ENCODE data around the gene HAVCR1. TPM values are rescaled to one million over a fixed set of nuclear protein-coding genes. Genes with fewer than 3 reads are reported as not detected.
"Not testable (repeated sequence)": the region's sequence is repeated elsewhere in the genome, so short reads cannot be mapped to it uniquely, and the experiment has no call there.

Gene HAVCR1
- total RNA-seq, 4 donors from 2014 or later, result 0.60 to 3.7 (median 2.9) TPM; not detected in 1

- no peaks in the 10 kb centered on the region for H3K27me3 ChIP-seq
- H3K9me3 ChIP-seq, result no peaks in the 10 kb centered on the region
- no peak overlapping the region for H3K4me3 ChIP-seq
- WGBS, 2 donors (ENCODE audit: low coverage in 1 of 2), result 74 to 82% methylated on average over 2 to 3 of the region's 3 CpGs
- intact Hi-C loops (cut with DNase I; ENCODE audit: low total_unique reads), result no loop called here
- TF ChIP-seq POLR2AphosphoS5 (IDR thresholded peaks at IDR 0.05) (no peak), EP300 (IDR thresholded peaks at IDR 0.05; ENCODE audit: low read depth) (no peak), CTCF (IDR thresholded peaks at IDR 0.05) (no peak), POLR2A (IDR thresholded peaks at IDR 0.05) (no peak)
- H3K27ac ChIP-seq, result peak overlapping the region in 2 of 4 donors; percentile 44 to 50
- H3K4me1 ChIP-seq, result peaks cover 0 to 25% (median 6%) of the 10 kb centered on the region in 4 donors
- no peaks in the 10 kb centered on the region for H3K36me3 ChIP-seq
- in situ Hi-C loops (cut with MboI; ENCODE audit: low pct_ligation_motif_present in 1 of 4, low pct_unique_long_range_greater_than_20kb in 1 of 4, low sequenced_read_pairs in 3 of 4), result no loop called here
- no peak for DNase-seq
Observed at GRCh38 chr5:157045601-157046000, 13.3 kb downstream of the HAVCR1 start.

- Histone ChIP-seq H3K4me1 (peaks cover 0 to 23% (median 11%) of the 10 kb centered on the region in 4 donors), H3K9me3 (no peaks in the 10 kb centered on the region), H3K27me3 (no peaks in the 10 kb centered on the region), H3K36me3 (no peaks in the 10 kb centered on the region), H3K4me3 (no peak overlapping the region), H3K27ac (no peak overlapping the region)
- TF ChIP-seq CTCF (IDR thresholded peaks at IDR 0.05) (no peak), POLR2AphosphoS5 (IDR thresholded peaks at IDR 0.05) (no peak), EP300 (IDR thresholded peaks at IDR 0.05; ENCODE audit: low read depth) (no peak), POLR2A (IDR thresholded peaks at IDR 0.05) (no peak)
- DNase-seq, result no peak
- in situ Hi-C loops (cut with MboI; ENCODE audit: low pct_ligation_motif_present in 1 of 4, low pct_unique_long_range_greater_than_20kb in 1 of 4, low sequenced_read_pairs in 3 of 4) (no loop called here), intact Hi-C loops (cut with DNase I; ENCODE audit: low total_unique reads) (no loop called here)
- 77 to 81% methylated on average over 4 to 5 of the region's 5 CpGs for WGBS, 2 donors (ENCODE audit: low coverage in 1 of 2)
Observed at GRCh38 chr5:157038568-157039187, 20.2 kb downstream of the HAVCR1 start.

- intact Hi-C loops (cut with DNase I; ENCODE audit: low total_unique reads); in situ Hi-C loops (cut with MboI; ENCODE audit: low pct_ligation_motif_present in 1 of 4, low pct_unique_long_range_greater_than_20kb in 1 of 4, low sequenced_read_pairs in 3 of 4); H3K4me3 ChIP-seq; H3K9me3 ChIP-seq; H3K36me3 ChIP-seq; H3K27me3 ChIP-seq: not testable (repeated sequence)
- Histone ChIP-seq H3K27ac (peak overlapping the region; percentile 68 to 76 (median 69)), H3K4me1 (peaks cover 0 to 49% (median 13%) of the 10 kb centered on the region in 4 donors)
- peak; percentile 34 for DNase-seq
- WGBS, 2 donors (ENCODE audit: low coverage in 1 of 2), result 50 to 61% methylated on average over 2 to 17 of the region's 17 CpGs
Observed at GRCh38 chr5:157034106-157035072, 24.5 kb downstream of the HAVCR1 start.

- H3K36me3 ChIP-seq, result no peaks in the 10 kb centered on the region
- in situ Hi-C loops (cut with MboI; ENCODE audit: low pct_ligation_motif_present in 1 of 4, low pct_unique_long_range_greater_than_20kb in 1 of 4, low sequenced_read_pairs in 3 of 4) (no loop called here), intact Hi-C loops (cut with DNase I; ENCODE audit: low total_unique reads) (no loop called here)
- no peak for TF ChIP-seq EP300 (IDR thresholded peaks at IDR 0.05; ENCODE audit: low read depth)
- TF ChIP-seq CTCF (IDR thresholded peaks at IDR 0.05), result no peak
- TF ChIP-seq POLR2AphosphoS5 (IDR thresholded peaks at IDR 0.05), result no peak
- TF ChIP-seq POLR2A (IDR thresholded peaks at IDR 0.05), result no peak
- H3K4me1 ChIP-seq, result peaks cover 0 to 49% (median 13%) of the 10 kb centered on the region in 4 donors
- H3K27me3 ChIP-seq, result no peaks in the 10 kb centered on the region
- 64 to 81% methylated on average over 2 to 4 of the region's 4 CpGs for WGBS, 2 donors (ENCODE audit: low coverage in 1 of 2)
- H3K27ac ChIP-seq, result peak overlapping the region in 1 of 4 donors; percentile 69
- H3K4me3 ChIP-seq, result no peak overlapping the region
- no peak for DNase-seq
- H3K9me3 ChIP-seq, result no peaks in the 10 kb centered on the region
Observed at GRCh38 chr5:157033071-157033583, 25.8 kb downstream of the HAVCR1 start.

Measured in transverse colon (tissue), 4 donors.